ENCODE data around the gene ZNF423. TPM values are rescaled to one million over a fixed set of nuclear protein-coding genes. Genes with fewer than 3 reads are reported as not detected.

The ZNF423 gene
- total and polyA plus RNA-seq, 2 experiments from 2014 or later = 12.3 to 22.2 TPM

DNA sequence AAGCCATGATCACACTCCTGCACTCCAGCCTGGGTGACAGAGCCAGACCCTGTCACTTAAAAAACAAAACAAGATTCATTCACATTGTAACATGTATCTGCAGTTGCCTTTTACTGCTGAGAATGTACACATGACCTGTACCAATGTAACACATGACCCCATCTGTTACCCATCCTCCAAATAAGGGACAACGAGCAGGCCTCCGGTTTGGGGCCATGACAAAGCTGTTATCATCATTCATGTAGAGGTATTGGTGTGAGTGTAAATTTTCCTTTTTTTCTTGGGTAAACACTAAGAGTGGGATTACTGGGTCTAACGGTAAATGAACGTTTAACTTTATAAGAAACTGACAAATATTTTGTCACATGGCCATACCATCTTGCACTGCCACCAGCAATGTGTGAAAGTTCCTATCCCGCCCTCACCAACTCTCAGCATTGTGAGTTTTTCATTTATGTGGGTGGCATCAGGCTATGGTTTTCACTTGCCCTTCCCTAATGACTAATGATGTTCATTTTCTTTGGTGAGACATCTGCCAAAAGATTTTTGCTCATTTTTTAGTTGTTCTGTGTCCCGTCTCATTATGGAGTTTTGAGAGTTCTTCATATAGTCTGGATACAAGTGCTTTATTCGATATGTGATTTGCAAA is 336.8 kb downstream of the ZNF423 start:
- no peaks in the 10 kb centered on the region for H3K36me3 ChIP-seq
- no peaks in the 10 kb centered on the region for H3K9me3 ChIP-seq (ENCODE audit: low read depth)
- TF ChIP-seq, protein P1, sequence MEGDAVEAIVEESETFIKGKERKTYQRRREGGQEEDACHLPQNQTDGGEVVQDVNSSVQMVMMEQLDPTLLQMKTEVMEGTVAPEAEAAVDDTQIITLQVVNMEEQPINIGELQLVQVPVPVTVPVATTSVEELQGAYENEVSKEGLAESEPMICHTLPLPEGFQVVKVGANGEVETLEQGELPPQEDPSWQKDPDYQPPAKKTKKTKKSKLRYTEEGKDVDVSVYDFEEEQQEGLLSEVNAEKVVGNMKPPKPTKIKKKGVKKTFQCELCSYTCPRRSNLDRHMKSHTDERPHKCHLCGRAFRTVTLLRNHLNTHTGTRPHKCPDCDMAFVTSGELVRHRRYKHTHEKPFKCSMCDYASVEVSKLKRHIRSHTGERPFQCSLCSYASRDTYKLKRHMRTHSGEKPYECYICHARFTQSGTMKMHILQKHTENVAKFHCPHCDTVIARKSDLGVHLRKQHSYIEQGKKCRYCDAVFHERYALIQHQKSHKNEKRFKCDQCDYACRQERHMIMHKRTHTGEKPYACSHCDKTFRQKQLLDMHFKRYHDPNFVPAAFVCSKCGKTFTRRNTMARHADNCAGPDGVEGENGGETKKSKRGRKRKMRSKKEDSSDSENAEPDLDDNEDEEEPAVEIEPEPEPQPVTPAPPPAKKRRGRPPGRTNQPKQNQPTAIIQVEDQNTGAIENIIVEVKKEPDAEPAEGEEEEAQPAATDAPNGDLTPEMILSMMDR (IDR thresholded peaks at IDR 0.05; ENCODE audit: low read depth, low read length) = no peak
- no peaks in the 10 kb centered on the region for H3K27me3 ChIP-seq
- DNase-seq (ENCODE audit: low read depth in 1 of 2, low spot score in 1 of 2) = no peak
- H3K27ac ChIP-seq = no peak overlapping the region
- H3K4me1 ChIP-seq (ENCODE audit: low read depth) = no peaks in the 10 kb centered on the region
- H3K4me3 ChIP-seq = no peak overlapping the region

DNA sequence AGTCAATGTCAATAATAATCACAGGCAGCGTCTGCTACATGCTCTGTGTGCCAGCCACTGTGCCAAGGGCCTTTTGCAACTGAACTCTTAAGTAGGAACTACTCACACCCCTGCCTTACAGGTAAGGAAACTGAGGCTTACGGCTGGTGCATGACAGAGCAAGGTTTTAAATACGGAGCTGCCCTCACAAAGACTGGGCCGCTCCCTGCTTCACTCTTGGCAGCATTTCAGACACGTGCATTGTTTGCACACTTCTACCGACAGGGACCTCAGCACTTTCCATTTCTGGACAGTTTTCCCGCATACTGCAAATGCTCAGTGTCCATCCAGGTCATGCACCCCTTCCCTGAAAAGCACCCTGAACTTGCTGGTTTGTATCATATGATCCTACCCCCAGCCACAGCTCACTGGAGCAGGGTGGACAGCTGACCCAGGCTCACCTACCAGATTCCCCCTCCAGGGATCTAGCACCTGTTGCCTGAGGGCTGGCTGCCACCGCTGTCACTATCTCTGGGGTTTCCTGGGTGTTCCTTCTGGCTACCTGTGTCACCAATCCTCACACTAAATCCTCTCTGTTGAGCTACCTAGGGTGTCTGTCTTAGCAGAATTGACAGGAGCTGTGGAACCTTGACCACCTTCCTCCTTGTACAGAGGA is 339.4 kb downstream of the ZNF423 start:
- H3K9me3 ChIP-seq (ENCODE audit: low read depth) = no peaks in the 10 kb centered on the region
- no peaks in the 10 kb centered on the region for H3K27me3 ChIP-seq
- H3K27ac ChIP-seq = no peak overlapping the region
- no peak for DNase-seq (ENCODE audit: low read depth in 1 of 2, low spot score in 1 of 2)
- no peaks in the 10 kb centered on the region for H3K36me3 ChIP-seq
- TF ChIP-seq, protein P1 (IDR thresholded peaks at IDR 0.05; ENCODE audit: low read depth, low read length) = no peak
- no peaks in the 10 kb centered on the region for H3K4me1 ChIP-seq (ENCODE audit: low read depth)
- no peak overlapping the region for H3K4me3 ChIP-seq

DNA sequence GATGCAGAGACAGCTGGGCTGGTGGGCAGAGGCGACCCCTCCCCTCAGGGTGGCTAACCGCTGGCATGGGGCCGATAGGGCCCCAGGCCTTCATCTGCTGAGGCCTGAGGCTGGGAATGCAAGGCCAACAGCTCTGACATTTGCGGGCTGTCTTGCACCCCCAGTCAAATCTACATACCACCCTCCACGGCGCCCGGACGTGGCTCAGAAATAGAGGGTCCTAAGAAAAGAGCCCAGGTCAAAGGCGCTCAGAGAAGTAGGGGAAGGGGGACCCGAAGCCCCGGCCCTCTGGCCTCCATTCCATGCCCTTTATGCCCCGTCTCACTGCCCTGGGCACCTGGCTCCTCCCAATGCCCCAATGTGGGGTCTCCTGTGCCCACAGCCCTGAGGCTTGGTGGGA is 340.1 kb downstream of the ZNF423 start:
- Histone ChIP-seq H3K9me3 (ENCODE audit: low read depth) (no peaks in the 10 kb centered on the region), H3K4me1 (ENCODE audit: low read depth) (no peaks in the 10 kb centered on the region), H3K27me3 (no peaks in the 10 kb centered on the region), H3K27ac (no peak overlapping the region), H3K4me3 (no peak overlapping the region), H3K36me3 (no peaks in the 10 kb centered on the region)
- TF ChIP-seq, protein P1 (IDR thresholded peaks at IDR 0.05; ENCODE audit: low read depth, low read length) = no peak
- no peak for DNase-seq (ENCODE audit: low read depth in 1 of 2, low spot score in 1 of 2)

DNA sequence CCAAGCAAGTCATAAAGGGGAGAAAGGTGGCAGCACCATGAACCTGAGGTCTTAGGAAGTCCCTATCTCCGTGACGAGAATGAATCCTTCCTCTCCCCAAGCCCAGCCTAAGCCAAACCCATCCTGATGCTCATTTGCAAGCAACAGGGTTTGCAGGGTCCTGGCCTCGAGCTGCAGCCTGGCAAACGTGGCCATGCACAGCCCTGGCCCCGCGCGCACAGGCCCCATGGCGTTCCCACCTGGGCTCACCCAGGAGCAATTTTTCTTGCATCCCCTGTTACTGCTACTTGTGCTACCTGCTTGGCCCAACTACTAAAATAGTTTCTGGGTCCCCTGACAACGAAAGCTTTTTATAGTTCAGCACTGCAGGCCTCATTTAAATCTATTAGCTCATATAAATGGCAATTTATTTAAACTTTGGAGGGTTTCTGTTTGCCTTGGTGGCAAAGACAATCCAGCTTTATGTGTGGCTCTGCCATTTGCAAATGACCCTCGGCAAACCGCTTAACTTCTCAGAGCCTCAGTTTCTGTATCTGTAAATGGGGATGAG is 340.8 kb downstream of the ZNF423 start:
- TF ChIP-seq, protein P1 (IDR thresholded peaks at IDR 0.05; ENCODE audit: low read depth, low read length) = no peak
- Histone ChIP-seq H3K4me3 (no peak overlapping the region), H3K36me3 (no peaks in the 10 kb centered on the region), H3K27me3 (no peaks in the 10 kb centered on the region), H3K9me3 (ENCODE audit: low read depth) (no peaks in the 10 kb centered on the region), H3K4me1 (ENCODE audit: low read depth) (no peaks in the 10 kb centered on the region), H3K27ac (no peak overlapping the region)
- DNase-seq (ENCODE audit: low read depth in 1 of 2, low spot score in 1 of 2) = no peak

DNA sequence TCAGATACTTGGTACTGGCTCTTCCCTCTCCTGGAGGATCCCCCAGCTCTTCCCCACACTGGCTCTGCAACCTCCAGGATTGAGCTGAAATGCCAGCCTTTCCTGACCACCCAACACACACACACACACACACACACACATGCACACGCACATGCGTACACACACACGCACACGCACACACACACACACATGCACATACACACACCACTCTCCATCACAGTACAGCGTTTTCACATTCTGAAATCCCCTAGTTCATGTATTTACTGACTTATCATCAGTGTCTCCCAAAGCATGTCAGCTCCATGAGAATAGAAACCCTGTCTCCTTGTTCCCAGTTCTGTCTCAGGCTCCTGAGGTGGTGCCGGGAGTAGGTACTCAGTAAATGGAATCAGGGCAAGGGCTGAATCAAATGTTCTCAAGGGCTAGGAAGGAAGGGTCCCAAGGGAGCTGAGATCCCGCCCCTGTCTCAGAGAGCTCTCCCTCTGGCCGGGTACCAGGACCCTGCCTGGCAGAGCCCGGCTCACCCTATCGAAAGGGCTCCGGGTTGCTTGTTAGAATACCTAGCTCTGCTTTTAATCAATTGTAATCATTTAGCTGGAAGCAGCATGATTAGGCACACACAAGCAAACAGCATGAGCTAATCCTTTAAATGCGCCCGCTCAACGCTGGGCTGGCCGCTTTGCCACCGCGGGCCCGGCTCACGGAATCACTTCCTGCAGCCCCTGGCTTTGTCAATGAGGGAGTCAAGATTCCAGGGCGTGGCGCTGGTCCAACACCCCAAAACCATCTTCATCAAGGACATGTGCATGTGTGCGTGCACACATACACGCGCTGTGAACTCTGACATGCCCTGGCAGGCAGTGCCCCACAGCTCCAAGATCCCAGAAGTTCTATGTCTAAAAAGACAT is 341.6 kb downstream of the ZNF423 start:
- H3K4me3 ChIP-seq = no peak overlapping the region
- H3K27ac ChIP-seq = no peak overlapping the region
- H3K27me3 ChIP-seq = no peaks in the 10 kb centered on the region
- no peaks in the 10 kb centered on the region for H3K9me3 ChIP-seq (ENCODE audit: low read depth)
- no peaks in the 10 kb centered on the region for H3K4me1 ChIP-seq (ENCODE audit: low read depth)
- H3K36me3 ChIP-seq = no peaks in the 10 kb centered on the region
- DNase-seq (ENCODE audit: low read depth in 1 of 2, low spot score in 1 of 2) = no peak
- TF ChIP-seq, protein P1 (IDR thresholded peaks at IDR 0.05; ENCODE audit: low read depth, low read length) = no peak
